HepG2 (cell line): Measurements from ENCODE around the gene INO80. TPM values are rescaled to one million over a fixed set of nuclear protein-coding genes. Genes with fewer than 3 reads are reported as not detected.

Experiments used
- ATAC-seq: fragments of 200-7000 bp; cut with Tn5 transposase; 3 replicates; pipeline ENCODE4 v1.9.1; 2020; ENCODE audit warnings: mild to moderate bottlenecking, moderate library complexity
- BruUV-seq: library from RNA; stranded (reverse); fragments of 400-500 nt; replicated peaks from 2 replicates; lab custom pipeline; 2021; lab: Mats Ljungman, UMichigan
- CTCF ChIA-PET: fragments of 300-600 bp; formaldehyde crosslinking; extraction: SDS; loops from one replicate; lab custom pipeline; 2021; ENCODE audit warnings: low total read pairs, inconsistent platforms, low intra/inter-chr PET ratio; lab: Yijun Ruan, JAX
- POLR2A ChIA-PET: fragments of 350-600 bp; sonication (Branson Sonifier 250); formaldehyde crosslinking; loops from one replicate; lab custom pipeline; 2020; ENCODE audit warnings: antibody characterized with exemption, inconsistent platforms; lab: Yijun Ruan, JAX
- DNase-seq: peaks from one replicate; pipeline ENCODE4 v3.0.0-alpha.2; 2015; ENCODE audit warnings: low spot score
- FAIRE-seq: peaks from 3 replicates; lab custom pipeline; 2011; peaks lifted over from hg19 to GRCh38; lab: Jason Lieb, UNC
- H2AFZ ChIP-seq: one replicate; pipeline ENCODE4 v1.6.1; 2011; ENCODE audit warnings: low read length, inconsistent platforms
- H3K27ac ChIP-seq: fragments of 300-600 bp; 3 replicates; pipeline ENCODE4 v1.8.0; 2011; ENCODE audit warnings: mixed run types, mild to moderate bottlenecking, mixed read lengths, low read length, inconsistent platforms; ENCODE audit not compliant: insufficient read depth; ENCODE audit errors: extremely low read length
- H3K27me3 ChIP-seq, 2 experiments: fragments of 200-600 bp in 1 of 2; 2 replicates in 1 of 2; 3 replicates in 1 of 2; pipeline versions ENCODE4 v1.6.0 to v1.8.0; 2011; ENCODE audit warnings: low read length in 2 of 2, mild to moderate bottlenecking in 2 of 2, moderate library complexity in 2 of 2, inconsistent platforms in 1 of 2; ENCODE audit not compliant: insufficient read depth in 2 of 2, control insufficient read depth in 1 of 2
- H3K36me3 ChIP-seq, 2 experiments: fragments of 200-600 bp in 1 of 2; replicated peaks in 1 of 2; 2 replicates in 1 of 2; 3 replicates in 1 of 2; pipeline versions ENCODE4 v1.5.1 to v1.8.0; 2011; ENCODE audit warnings: low read length in 2 of 2, inconsistent platforms in 1 of 2; ENCODE audit not compliant: insufficient read depth in 2 of 2, control insufficient read depth in 1 of 2
- H3K4me1 ChIP-seq: 2 replicates; pipeline ENCODE4 v1.5.1; 2012; ENCODE audit warnings: low read length, inconsistent platforms; ENCODE audit not compliant: insufficient read depth
- H3K4me2 ChIP-seq: 2 replicates; pipeline ENCODE4 v1.6.0; 2011; ENCODE audit warnings: low read depth, low read length, inconsistent platforms
- H3K4me3 ChIP-seq, 3 experiments: fragments of 200-600 bp in 1 of 3; sonication (generic), shearing (Covaris generic) in 1 of 3; replicated peaks in 1 of 3; 2 replicates each; pipeline ENCODE4 v1.5.1; 2011 to 2016; ENCODE audit warnings: low read length in 3 of 3, inconsistent platforms in 2 of 3, low read depth in 2 of 3, mild to moderate bottlenecking in 2 of 3, control low read depth in 1 of 3, mixed read lengths in 1 of 3; ENCODE audit not compliant: insufficient read depth in 1 of 3
- H3K79me2 ChIP-seq: one replicate; pipeline ENCODE4 v1.6.1; 2011; ENCODE audit warnings: low read length, inconsistent platforms; ENCODE audit not compliant: insufficient read depth
- H3K9ac ChIP-seq: 2 replicates; pipeline ENCODE4 v1.6.0; 2011; ENCODE audit warnings: mild to moderate bottlenecking, low read depth, low read length, inconsistent platforms; ENCODE audit not compliant: insufficient read depth
- H3K9me3 ChIP-seq: 2 replicates; pipeline ENCODE4 v1.5.1; 2012; ENCODE audit warnings: mild to moderate bottlenecking, low read length
- H4K20me1 ChIP-seq: 2 replicates; pipeline ENCODE4 v1.6.0; 2011; ENCODE audit warnings: inconsistent platforms, mild to moderate bottlenecking, low read length, moderate library complexity; ENCODE audit not compliant: insufficient read depth
- BCL6 ChIP-seq: IDR thresholded peaks from 2 replicates; pipeline ENCODE4 v1.6.1; 2016; ENCODE audit warnings: missing genetic modification reagents, missing compliant biosample characterization
- ONECUT2 ChIP-seq: sonication (generic); formaldehyde crosslinking; IDR thresholded peaks from 2 replicates; pipeline ENCODE4 v1.4.0; 2020; ENCODE audit warnings: missing genetic modification reagents
- ZNF292 ChIP-seq: sonication (generic); formaldehyde crosslinking; IDR thresholded peaks from 2 replicates; pipeline ENCODE4 v1.8.1; 2022; ENCODE audit warnings: mild to moderate bottlenecking, low read depth, missing genetic modification reagents, borderline replicate concordance
- ZNF3 ChIP-seq: IDR thresholded peaks from 2 replicates; pipeline ENCODE4 v1.7.0; 2017; ENCODE audit warnings: inconsistent platforms
- ZNF615 ChIP-seq: sonication (generic); formaldehyde crosslinking; IDR thresholded peaks from 2 replicates; pipeline ENCODE4 v1.5.0; 2020; ENCODE audit warnings: mild to moderate bottlenecking, missing genetic modification reagents, borderline replicate concordance
- ZNF770 ChIP-seq: sonication (generic); formaldehyde crosslinking; IDR thresholded peaks from 2 replicates; pipeline ENCODE4 v1.5.0; 2020; ENCODE audit warnings: mild to moderate bottlenecking, missing genetic modification reagents
- ZNF788 ChIP-seq: sonication (generic); formaldehyde crosslinking; IDR thresholded peaks from 2 replicates; pipeline ENCODE4 v1.5.0; 2020; ENCODE audit warnings: mild to moderate bottlenecking, missing genetic modification reagents, borderline replicate concordance
- WGBS: methylation state at CpG from one replicate; pipeline ENCODE4 v1.1.6; 2017; ENCODE audit warnings: low lambda C conversion rate; 5-methylcytosine and 5-hydroxymethylcytosine counted together
- in situ Hi-C: cut with HindIII; loops from 2 replicates; pipeline ENCODE4 v1.10.0; 2017; ENCODE audit warnings: low pct_unique_long_range_greater_than_20kb; ENCODE audit not compliant: extremely low pct_ligation_motif_present
- intact Hi-C: fragments of 100-400 bp; cut with micrococcal nuclease; formaldehyde crosslinking; loops from one replicate; pipeline ENCODE4 v1.10.0; 2022; ENCODE audit not compliant: unreplicated experiment
- polyA plus RNA-seq, 8 experiments: library from polyadenylated mRNA; depleted of rRNA in 3 of 8; stranded (reverse) in 7 of 8; unstranded in 1 of 8; fragments of >200 nt; fragmentation: Illumina TruSeq in 4 of 8; extraction: Trizol in 4 of 8; gene quantifications; 2 replicates each; pipeline versions ENCODE4 v1.2.1 to v1.2.3, GENCODE V29; 2011 to 2016; ENCODE audit warnings: low read depth in 4 of 8, missing spikeins in 1 of 8, mixed read lengths in 1 of 8; ENCODE audit not compliant: insufficient read depth in 1 of 8
- total RNA-seq, 5 experiments: library from RNA; depleted of rRNA; stranded (reverse); fragments of >200 nt; fragmentation: Illumina TruSeq; extraction: Trizol; gene quantifications; 2 replicates each; pipeline ENCODE4 v1.2.3, GENCODE V29; 2016; ENCODE audit warnings: low read depth in 1 of 5
- TF ChIP-seq, protein P1 (sequence below): sonication (generic); formaldehyde crosslinking; IDR thresholded peaks from 2 replicates; pipeline ENCODE4 v1.4.0; 2020; ENCODE audit warnings: missing genetic modification reagents, borderline replicate concordance
- TF ChIP-seq, protein P2 (sequence below): sonication (generic); formaldehyde crosslinking; conservative IDR thresholded peaks from 2 replicates; pipeline ENCODE4 v1.8.0; 2022; ENCODE audit warnings: mild to moderate bottlenecking, moderate library complexity, missing genetic modification reagents
- TF ChIP-seq, protein P3 (sequence below): sonication (generic); formaldehyde crosslinking; IDR thresholded peaks from 2 replicates; pipeline ENCODE4 v1.5.0; 2020; ENCODE audit warnings: mild to moderate bottlenecking, missing genetic modification reagents, borderline replicate concordance

INO80 gene
- total and polyA plus RNA-seq, 2 of the 13 experiments (the other 11 are each of a cell fraction or from before 2014, with no cell fraction given): 3.6 to 14.8 TPM

DNA sequence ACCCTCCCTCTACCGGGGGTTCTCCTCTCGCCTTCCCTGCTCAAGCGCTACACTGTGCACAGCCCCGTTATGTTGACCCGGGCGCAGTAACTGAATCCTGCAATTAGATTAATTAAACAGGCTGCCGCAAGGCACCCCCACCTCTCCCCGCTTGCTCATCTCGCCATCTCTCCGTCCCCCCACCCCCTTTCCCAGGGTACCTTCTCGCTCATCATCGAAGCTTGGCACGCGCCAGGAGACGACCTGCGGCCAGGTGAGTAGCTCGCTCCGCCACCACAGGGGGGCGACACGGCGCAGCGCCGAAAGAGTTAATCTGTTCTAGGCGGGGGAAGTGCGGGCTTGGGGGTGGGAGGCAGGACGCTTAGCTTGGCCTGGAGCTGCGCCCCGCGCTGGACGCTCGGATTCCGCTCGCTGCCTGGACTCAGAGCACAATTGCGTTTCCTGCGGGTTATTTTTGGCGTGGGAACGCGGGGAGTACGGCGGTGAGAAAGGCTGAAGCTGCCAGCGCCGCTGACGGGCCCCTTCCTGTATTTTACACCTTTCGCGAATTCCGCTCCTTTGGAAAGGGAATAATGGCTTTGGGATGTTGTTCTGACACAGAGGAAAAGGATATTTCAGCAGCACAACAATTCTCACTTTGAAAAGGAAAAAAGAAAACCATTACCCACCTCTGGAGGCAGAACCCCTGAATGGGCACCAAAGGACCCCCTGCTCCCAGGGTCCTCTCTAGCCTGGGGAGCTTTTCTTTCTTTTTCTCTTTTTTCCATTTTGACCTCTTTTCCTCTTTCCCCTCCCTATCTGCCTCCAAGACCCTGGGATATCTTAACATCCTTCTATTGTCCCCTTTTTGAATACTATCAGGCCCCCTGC lies 185.4 kb downstream of the INO80 start:
- no peak overlapping the region for H3K27ac ChIP-seq
- intact Hi-C loops: no loop called here
- H3K36me3 ChIP-seq: no peaks in the 10 kb centered on the region
- no peaks in the 10 kb centered on the region for H3K9me3 ChIP-seq
- in situ Hi-C loops: no loop called here
- BruUV-seq: no TSS peak
- no peaks in the 10 kb centered on the region for H4K20me1 ChIP-seq
- WGBS: 3% methylated on average over 17 of the region's 46 CpGs
- H3K27me3 ChIP-seq: peaks cover 9 to 58% of the 10 kb centered on the region in 2 experiments
- H3K4me2 ChIP-seq: peak overlapping the region; percentile 82
- H3K4me1 ChIP-seq: peaks cover 98% of the 10 kb centered on the region
- POLR2A ChIA-PET: interaction anchor here (0.9 to 2.6 kb wide), 4 partner anchors 10 to 21 kb away, joined by 4 to 6 read pairs (median 4); no protein-coding TSS in a partner anchor
- no peak overlapping the region for H2AFZ ChIP-seq
- ATAC-seq: peak; percentile 7
- FAIRE-seq: no peak
- no peak overlapping the region for H3K9ac ChIP-seq
- DNase-seq: peak; percentile 47
- no peaks in the 10 kb centered on the region for H3K79me2 ChIP-seq
- peak overlapping the region; percentile 49 to 72 (median 54) for H3K4me3 ChIP-seq
- CTCF ChIA-PET: interaction anchor here (0.8 to 1.0 kb wide), 2 partner anchors 27 to 92 kb away, joined by 3 read pairs; no protein-coding TSS in a partner anchor
- TF ChIP-seq ZNF3 (CRISPR knock-in tag) (no peak), ZNF770 (CRISPR knock-in tag) (no peak), BCL6 (CRISPR knock-in tag) (0 out of 2 replicates have a peak, but pooled peaks have one; percentile 23), ZNF788 (CRISPR knock-in tag) (peak; percentile 65; the same call in 1 of the 2 replicates), ZNF615 (CRISPR knock-in tag) (no peak), ONECUT2 (CRISPR knock-in tag) (no peak), ZNF292 (CRISPR knock-in tag) (peak; percentile 60; the same call in 1 of the 2 replicates)
- TF ChIP-seq, protein P1, sequence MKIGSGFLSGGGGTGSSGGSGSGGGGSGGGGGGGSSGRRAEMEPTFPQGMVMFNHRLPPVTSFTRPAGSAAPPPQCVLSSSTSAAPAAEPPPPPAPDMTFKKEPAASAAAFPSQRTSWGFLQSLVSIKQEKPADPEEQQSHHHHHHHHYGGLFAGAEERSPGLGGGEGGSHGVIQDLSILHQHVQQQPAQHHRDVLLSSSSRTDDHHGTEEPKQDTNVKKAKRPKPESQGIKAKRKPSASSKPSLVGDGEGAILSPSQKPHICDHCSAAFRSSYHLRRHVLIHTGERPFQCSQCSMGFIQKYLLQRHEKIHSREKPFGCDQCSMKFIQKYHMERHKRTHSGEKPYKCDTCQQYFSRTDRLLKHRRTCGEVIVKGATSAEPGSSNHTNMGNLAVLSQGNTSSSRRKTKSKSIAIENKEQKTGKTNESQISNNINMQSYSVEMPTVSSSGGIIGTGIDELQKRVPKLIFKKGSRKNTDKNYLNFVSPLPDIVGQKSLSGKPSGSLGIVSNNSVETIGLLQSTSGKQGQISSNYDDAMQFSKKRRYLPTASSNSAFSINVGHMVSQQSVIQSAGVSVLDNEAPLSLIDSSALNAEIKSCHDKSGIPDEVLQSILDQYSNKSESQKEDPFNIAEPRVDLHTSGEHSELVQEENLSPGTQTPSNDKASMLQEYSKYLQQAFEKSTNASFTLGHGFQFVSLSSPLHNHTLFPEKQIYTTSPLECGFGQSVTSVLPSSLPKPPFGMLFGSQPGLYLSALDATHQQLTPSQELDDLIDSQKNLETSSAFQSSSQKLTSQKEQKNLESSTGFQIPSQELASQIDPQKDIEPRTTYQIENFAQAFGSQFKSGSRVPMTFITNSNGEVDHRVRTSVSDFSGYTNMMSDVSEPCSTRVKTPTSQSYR (CRISPR knock-in tag): peak; percentile 39; the same call in 1 of the 2 replicates
- TF ChIP-seq, protein P2, sequence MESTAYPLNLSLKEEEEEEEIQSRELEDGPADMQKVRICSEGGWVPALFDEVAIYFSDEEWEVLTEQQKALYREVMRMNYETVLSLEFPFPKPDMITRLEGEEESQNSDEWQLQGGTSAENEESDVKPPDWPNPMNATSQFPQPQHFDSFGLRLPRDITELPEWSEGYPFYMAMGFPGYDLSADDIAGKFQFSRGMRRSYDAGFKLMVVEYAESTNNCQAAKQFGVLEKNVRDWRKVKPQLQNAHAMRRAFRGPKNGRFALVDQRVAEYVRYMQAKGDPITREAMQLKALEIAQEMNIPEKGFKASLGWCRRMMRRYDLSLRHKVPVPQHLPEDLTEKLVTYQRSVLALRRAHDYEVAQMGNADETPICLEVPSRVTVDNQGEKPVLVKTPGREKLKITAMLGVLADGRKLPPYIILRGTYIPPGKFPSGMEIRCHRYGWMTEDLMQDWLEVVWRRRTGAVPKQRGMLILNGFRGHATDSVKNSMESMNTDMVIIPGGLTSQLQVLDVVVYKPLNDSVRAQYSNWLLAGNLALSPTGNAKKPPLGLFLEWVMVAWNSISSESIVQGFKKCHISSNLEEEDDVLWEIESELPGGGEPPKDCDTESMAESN (CRISPR knock-in tag): 0 out of 2 replicates have a peak, but pooled peaks have one; percentile 33
- TF ChIP-seq, protein P3, sequence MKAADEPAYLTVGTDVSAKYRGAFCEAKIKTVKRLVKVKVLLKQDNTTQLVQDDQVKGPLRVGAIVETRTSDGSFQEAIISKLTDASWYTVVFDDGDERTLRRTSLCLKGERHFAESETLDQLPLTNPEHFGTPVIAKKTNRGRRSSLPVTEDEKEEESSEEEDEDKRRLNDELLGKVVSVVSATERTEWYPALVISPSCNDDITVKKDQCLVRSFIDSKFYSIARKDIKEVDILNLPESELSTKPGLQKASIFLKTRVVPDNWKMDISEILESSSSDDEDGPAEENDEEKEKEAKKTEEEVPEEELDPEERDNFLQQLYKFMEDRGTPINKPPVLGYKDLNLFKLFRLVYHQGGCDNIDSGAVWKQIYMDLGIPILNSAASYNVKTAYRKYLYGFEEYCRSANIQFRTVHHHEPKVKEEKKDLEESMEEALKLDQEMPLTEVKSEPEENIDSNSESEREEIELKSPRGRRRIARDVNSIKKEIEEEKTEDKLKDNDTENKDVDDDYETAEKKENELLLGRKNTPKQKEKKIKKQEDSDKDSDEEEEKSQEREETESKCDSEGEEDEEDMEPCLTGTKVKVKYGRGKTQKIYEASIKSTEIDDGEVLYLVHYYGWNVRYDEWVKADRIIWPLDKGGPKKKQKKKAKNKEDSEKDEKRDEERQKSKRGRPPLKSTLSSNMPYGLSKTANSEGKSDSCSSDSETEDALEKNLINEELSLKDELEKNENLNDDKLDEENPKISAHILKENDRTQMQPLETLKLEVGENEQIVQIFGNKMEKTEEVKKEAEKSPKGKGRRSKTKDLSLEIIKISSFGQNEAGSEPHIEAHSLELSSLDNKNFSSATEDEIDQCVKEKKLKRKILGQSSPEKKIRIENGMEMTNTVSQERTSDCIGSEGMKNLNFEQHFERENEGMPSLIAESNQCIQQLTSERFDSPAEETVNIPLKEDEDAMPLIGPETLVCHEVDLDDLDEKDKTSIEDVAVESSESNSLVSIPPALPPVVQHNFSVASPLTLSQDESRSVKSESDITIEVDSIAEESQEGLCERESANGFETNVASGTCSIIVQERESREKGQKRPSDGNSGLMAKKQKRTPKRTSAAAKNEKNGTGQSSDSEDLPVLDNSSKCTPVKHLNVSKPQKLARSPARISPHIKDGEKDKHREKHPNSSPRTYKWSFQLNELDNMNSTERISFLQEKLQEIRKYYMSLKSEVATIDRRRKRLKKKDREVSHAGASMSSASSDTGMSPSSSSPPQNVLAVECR (CRISPR knock-in tag): peak; percentile 46; the same call in 1 of the 2 replicates
